Prostate gland (tissue), 2 donors: ENCODE results near the gene SCG5.
"Not testable (repeated sequence)": the region's sequence is repeated elsewhere in the genome, so short reads cannot be mapped to it uniquely, and the experiment has no call there.

Source experiments
- POLR2A ChIP-seq: fragments of 450-650 bp; IDR thresholded peaks from one replicate; pipeline ENCODE4 v1.6.1; 2016; ENCODE audit warnings: antibody characterized with exemption, mild to moderate bottlenecking
- POLR2AphosphoS5 ChIP-seq: sonication (generic); formaldehyde crosslinking; IDR thresholded peaks from one replicate; pipeline ENCODE4 v1.6.1; 2017; ENCODE audit warnings: antibody characterized with exemption
- TF ChIP-seq, protein P1 (sequence below), 4 experiments: fragments of 200-600 bp in 2 of 4; fragments of 450-650 bp in 2 of 4; sonication (generic) in 2 of 4; IDR thresholded peaks; 1 replicate in 3 of 4; 2 replicates in 1 of 4; pipeline ENCODE4 v1.5.1; 2016 to 2019; ENCODE audit warnings: antibody characterized with exemption in 4 of 4, mild to moderate bottlenecking in 2 of 4, moderate library complexity in 2 of 4

DNA sequence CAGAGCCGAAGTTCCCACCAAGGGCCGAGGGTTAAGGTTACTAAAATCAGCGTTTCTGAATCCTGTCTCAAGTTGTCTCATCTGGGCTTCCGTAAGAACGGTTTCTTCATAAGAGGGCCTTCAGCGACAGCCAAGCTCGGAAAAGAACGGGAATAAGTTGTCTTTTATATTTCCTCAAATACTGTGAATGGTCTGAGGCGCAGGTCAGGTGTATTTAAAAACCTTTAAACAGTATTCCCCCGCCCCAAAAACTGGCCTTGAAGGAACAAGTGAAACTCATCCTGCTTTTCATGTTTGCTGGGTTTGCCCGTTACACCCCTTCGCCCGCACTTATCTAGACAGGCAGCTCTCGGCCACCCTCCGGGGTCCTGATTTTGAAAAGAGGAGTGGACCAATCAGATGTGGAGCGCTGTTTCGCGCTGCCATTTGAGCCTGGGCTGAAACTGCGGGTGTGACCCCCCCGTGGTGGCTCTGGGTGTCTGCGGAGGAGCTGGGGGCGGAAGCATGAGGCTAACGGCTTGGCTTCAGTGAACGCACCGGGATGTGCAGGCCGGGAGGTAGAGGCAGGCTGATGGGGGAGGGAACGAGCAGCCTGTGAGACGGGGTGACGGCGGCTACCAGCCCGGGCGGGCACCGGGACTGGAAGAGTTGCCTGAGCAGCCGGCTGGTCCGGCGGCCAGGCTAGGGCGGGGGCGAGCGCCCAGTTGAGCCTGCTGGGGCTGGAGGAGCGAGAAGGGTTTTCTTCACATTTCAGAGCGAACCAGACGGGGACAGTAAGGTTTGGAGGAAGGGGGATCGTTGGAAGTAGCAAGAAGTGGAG is 26.2 kb upstream of the SCG5 start, which contains the start of gene ARHGAP11A:
- TF ChIP-seq, protein P1, sequence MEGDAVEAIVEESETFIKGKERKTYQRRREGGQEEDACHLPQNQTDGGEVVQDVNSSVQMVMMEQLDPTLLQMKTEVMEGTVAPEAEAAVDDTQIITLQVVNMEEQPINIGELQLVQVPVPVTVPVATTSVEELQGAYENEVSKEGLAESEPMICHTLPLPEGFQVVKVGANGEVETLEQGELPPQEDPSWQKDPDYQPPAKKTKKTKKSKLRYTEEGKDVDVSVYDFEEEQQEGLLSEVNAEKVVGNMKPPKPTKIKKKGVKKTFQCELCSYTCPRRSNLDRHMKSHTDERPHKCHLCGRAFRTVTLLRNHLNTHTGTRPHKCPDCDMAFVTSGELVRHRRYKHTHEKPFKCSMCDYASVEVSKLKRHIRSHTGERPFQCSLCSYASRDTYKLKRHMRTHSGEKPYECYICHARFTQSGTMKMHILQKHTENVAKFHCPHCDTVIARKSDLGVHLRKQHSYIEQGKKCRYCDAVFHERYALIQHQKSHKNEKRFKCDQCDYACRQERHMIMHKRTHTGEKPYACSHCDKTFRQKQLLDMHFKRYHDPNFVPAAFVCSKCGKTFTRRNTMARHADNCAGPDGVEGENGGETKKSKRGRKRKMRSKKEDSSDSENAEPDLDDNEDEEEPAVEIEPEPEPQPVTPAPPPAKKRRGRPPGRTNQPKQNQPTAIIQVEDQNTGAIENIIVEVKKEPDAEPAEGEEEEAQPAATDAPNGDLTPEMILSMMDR (IDR thresholded peaks at IDR 0.05): not testable (repeated sequence)
- TF ChIP-seq POLR2A, POLR2AphosphoS5: not testable (repeated sequence)
